Tongue (tissue), 2 donors: ENCODE results near the gene ARNT2. TPM values are rescaled to one million over a fixed set of nuclear protein-coding genes. Genes with fewer than 3 reads are reported as not detected.

Source experiments
- DNase-seq: peaks from one replicate; pipeline ENCODE4 v3.0.0-alpha.2; 2015
- total RNA-seq: library from RNA; depleted of rRNA; stranded (reverse); fragments of >200 nt; gene quantifications from one replicate; pipeline ENCODE4 v1.2.3, GENCODE V29; 2014

ARNT2 gene
- total RNA-seq, 1 donor from 2014 or later: 6.9 TPM

- DNase-seq: no peak
Observed at GRCh38 chr15:80466543-80466942, 62.4 kb downstream of the ARNT2 start.

DNA sequence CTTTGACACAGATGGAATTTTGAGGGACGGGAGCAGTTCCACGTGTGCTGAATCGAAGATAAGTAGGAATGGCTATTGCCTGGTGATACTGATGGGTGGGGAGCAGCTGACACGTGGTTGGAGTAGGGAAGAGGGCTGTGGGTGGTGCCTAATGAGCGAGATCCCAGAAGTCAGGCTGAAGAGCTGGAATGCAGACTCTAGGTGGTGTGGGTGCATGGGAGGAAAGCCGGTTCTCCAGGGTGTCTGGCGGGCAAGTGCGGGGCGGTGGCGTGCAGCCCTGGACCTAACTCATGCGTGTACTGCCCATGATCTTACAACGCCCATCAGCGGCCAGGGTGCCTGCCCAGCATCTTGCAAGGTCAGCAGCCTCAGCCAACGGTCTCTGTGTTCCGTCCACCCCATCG lies 63.1 kb downstream of the ARNT2 start:
- DNase-seq: peak; percentile 75

DNA sequence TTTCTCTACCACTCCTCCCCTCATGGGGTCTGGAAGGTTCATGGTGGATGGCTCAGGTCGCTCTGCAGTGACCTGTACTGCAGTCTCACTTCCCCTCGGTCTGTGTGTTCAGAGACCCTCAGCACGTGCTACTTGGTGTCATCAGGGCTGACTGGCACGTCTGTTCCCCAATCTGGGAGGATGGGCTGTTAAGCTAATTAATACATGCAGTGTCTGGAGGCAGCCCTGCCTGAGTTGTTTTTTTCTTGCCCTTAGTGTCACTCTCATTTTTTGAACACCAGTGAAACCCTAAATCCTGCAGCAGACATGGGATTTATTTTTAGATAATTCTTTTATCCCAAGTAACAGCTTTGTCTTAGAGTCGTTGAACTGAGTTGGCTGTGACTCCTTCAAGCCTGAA lies 64.6 kb downstream of the ARNT2 start:
- no peak for DNase-seq

DNA sequence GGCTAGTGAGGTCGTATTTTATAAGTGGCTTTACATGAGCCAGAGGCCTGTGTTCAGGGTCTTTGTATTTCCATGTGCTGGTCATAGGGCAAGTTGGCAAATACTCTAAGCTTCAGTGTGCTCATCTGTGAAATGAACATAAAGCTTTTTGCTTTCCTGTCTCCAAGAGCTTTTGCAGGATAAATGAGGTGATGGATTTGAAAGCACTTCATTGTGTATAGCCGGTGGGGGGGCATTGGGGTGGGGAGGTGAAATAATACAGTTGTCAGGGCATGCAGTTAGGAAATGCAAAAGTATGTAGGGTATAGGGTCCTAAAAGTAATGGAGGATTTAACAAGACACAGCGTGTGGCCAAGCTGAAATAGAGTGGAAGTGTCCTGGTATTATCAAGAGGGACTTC lies 67.7 kb downstream of the ARNT2 start:
- no peak for DNase-seq

DNA sequence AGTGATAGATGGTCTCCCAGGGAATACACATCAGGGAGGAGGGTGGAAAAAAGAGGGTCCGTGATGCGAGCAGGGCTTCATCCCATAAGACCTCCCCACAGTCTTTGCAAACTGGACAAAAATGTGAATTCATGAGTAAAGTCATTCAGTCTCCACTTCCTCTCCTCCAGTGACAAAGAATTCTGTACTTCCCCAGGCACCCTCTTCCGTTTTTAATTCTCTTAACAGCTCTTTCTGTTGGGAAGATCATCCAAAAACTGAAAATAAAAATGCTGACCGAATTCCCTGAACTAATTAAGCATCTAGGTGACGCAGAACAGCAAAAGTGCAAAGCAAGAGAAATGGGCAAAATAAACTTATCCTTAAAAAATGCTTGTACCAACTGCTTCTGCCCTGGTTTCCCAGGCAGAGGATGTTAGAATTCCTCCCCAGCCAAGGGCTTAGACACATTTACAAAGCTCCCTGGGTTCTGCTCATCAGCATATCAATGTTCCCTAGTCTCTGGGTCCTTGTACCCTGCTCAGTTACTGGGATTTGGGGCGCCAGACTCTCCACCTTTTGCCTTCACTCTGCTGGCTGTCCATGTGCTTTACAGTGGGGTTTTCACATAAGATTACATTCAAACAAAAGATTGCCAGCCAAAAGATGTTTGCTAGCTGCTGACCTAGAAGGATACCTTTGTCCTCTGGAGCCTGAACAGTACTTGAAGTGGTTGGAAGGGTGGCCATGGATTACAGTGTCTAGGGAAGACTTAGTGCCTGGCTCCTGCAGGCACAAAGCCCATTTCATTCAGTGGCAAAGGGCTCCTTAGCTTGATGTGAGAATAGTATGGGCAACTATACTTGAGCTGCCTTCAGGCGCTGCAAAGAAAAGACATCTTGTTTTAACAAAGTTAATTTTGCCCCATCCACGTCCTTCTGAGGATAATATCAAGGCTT lies 69.4 kb downstream of the ARNT2 start:
- DNase-seq: no peak

DNA sequence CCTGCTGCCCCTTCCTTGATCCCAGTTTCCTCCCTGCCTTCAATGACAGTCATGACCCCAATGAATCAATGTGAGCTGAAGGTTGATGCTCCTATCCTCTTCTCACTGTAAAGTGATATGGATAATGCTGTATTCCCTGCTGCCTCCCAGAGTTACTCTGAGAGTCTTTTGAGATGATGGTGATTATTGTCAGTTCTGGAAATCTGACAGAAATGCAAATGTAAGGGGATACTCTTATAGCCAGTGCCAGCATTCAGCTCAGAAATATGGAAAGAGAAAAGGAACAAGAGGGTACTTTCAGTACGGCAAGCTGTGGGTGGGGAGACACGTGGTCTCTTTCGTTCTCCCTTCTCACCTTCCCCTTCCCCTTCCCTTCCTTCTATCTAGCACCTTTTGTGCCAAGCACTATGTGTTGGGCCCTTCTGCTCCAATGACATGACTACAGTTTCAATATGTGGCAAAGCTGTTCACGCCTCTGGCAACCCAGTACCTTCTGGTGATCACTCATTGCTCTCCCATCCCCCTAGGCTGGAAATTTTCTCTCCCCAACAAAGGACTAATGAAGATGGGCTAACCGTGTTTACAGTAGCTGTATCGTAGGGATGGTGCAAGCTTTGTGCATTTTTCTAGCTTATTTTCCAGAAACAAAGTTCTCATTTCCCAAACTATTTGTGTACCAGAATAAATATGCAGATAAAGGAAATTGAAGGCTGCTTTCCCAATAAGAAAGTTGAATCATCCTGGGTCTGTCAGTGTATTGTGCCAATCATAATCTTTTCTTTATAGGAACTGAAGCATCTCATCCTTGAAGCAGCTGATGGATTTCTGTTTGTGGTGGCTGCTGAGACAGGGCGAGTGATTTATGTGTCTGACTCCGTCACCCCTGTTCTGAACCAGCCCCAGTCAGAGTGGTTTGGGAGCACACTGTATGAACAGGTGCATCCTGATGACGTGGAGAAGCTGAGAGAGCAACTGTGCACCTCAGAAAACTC lies 70.3 kb downstream of the ARNT2 start:
- no peak for DNase-seq

- no peak for DNase-seq
Observed at GRCh38 chr15:80475572-80475971, 71.4 kb downstream of the ARNT2 start.

DNA sequence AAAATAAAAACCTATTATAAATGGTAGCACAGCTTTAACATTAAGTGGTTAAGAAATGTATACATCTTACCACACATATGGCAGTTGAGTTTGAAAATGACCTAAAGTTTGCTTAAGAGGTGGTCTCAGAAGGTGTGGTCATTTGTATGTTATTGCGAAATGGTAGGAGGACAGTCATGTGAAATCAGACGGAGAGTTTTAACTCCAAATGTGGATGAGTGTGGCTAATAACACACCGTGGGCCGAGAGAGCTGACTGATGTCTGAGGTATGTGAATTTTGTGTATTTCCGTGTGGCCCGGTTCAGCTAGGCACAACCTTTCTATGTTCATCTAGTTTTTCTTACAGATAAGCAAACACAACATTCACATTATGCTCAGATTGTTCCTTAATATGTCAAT lies 71.9 kb downstream of the ARNT2 start:
- DNase-seq: no peak

DNA sequence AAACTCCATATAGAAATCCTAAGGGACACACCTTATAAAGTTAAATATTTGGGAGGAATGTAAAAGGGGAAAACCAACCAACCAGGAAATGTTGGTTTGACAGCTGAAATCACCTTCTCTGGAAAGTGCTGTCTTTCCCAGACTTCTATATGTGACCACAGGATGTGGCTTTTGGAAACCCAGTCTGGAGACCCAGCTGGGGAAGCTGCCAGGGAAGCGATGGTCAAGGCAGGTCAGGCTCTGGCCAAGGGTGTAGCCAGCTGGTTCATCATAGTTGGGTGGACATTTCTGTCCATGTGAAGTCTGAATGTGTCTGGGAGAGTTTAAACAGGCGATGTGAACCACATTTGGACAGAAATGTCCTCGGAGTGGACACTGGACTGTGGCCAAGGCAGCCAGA lies 73.9 kb downstream of the ARNT2 start:
- no peak for DNase-seq

- no peak for DNase-seq
Observed at GRCh38 chr15:80479191-80479590, 75.0 kb downstream of the ARNT2 start.

- no peak for DNase-seq
Observed at GRCh38 chr15:80480171-80480811, 76.1 kb downstream of the ARNT2 start.

- DNase-seq: peak; percentile 58
Observed at GRCh38 chr15:80480909-80481308, 76.7 kb downstream of the ARNT2 start.

- no peak for DNase-seq
Observed at GRCh38 chr15:80482696-80483095, 78.5 kb downstream of the ARNT2 start.

DNA sequence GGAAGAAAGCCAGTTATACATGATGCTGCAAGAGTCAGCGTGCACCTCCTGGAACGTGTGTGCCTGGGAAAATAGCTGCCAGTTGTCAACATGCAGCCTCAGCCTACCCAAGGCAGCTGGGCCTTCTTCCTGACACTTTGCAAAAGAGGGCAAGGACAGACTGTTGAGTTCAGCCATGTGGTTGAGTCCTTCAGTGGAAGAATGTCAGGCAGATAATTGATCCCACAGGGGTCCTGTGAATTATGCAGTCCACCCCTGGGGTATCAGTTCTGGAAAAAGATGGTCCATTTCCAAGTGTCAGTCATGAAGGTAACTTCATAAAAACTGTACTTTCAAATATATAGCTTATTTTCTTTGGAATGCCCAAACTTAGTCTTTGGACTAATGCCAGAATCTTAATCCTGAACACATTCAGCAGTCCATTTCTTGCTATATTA lies 79.6 kb downstream of the ARNT2 start:
- peak; percentile 79 for DNase-seq

DNA sequence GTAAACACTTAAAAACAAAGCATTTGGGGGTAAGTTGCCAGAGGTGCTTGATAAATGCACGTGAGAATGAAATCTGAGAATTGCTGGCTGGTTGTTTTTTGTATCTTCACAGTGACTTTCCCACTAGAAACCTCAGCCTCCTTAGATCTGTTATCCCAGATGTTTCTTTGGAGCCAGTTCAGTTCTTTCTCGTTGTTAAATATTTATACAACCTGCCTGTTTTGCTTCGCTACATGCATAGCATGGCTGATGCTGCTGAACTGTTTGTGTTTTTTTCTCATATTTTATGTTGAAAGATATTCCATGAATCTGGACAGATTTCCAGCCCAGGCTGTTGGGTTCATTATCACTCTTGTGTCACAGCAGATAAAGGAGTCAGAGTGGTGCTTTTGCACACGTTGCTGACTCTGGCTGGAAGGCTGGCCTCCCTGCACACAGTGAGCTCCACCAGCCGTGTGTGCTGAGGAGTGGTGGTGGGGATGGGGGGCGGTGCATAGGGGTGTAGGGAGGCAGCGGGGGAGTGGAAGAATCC lies 80.2 kb downstream of the ARNT2 start:
- DNase-seq: peak; percentile 69

- no peak for DNase-seq
Observed at GRCh38 chr15:80485370-80486164, 81.4 kb downstream of the ARNT2 start.

DNA sequence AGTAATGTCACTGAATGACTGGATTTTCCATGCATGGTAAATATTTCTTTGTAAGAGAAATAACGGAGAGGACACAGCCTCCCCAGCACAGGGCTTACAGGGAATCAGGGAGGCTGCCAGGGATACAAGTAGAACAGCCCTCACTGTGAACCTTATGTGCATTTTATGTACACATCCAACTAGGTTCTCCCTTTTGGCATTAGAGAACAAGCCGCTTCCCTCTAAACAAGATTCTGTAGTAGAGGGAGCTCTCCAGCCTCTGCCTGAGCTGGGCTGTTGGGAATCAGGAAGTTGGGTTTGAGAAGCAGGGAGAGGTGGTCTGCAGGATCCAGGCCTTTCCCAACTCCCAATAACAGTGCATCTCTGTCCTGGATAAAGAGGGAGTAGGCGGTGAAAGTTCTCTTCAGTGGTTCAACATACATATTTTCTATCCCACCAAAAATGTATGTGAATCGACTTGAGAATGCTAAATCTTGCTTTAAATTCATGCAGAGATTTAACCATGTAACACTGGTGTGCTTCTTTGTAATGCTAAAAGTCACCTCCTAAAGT lies 83.7 kb downstream of the ARNT2 start:
- DNase-seq: no peak

DNA sequence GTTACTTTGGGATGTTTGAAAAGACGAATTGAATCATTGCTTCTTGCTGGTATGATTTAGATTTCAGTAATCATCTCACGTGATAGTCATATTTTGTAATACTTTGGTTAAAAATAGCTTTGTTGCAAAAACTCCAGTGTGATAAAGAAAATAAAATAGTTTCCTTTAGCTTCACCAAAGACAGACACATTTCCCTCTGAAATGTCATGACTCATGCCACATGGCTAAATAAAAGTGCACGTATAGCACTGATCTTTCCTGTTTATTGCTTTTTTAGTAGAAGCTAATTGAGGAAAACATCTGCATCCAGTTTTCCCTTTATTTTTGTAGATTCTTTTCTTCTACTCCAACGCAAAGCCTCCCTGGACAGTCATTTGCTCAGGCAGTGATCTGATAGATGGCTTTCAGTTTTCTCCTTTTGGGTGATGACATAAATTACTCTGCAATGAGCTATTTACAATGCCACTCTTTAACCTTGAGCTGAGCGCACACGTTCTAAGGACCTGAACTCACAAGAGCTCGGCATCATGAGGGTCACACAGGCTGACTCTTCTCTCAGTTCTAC lies 84.9 kb downstream of the ARNT2 start:
- no peak for DNase-seq

GRCh38 chr15:80490431-80490990 lies 86.3 kb downstream of the ARNT2 start:
- no peak for DNase-seq

DNA sequence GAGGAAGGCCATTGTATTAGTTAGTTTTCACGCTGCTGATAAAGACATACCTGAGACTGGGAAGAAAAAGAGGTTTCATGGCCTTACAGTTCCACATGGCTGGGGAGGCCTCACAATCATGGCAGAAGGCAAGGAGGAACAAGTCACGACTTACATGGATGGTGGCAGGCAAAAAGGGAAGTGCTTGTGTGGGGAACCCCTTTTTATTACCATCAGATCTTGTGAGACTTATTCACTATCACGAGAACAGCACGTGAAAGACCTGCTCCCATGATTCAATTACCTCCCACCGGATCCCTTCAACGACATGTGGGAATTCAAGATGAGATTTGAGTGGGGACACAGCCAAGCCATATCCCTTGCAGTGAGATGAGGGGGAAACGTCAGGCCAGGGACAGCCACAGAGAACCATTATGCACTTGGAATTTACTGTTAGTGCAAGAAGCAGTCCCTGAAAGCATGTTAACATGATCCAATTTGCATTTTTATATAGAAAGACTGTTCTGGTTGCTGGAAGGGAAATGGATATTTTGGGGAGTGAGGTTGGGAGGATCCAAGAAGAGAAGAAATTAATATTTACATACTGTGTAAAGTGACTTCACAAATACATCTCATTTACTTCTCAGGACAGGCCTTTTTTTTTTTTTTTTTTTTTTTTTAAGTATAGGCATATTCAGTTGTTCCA lies 87.1 kb downstream of the ARNT2 start:
- DNase-seq: no peak
